Activated CD8-positive, alpha-beta memory T cell treated with anti-CD3 and anti-CD28 coated beads, Interleukin-2, amount 10 ng/mL, durations not matched to agents 7 days and 5 days (primary cell): ENCODE measurements around the gene TMEM39A. TPM values are rescaled to one million over a fixed set of nuclear protein-coding genes. Genes with fewer than 3 reads are reported as not detected.

Source experiments
- ATAC-seq: fragments of 150-1000 bp; cut with Tn5 transposase; one replicate; pipeline ENCODE4 v1.10.0; 2021; ENCODE audit warnings: moderate library complexity
- CTCF ChIA-PET: fragments of 350-600 bp; sonication (Branson Sonifier 250); formaldehyde crosslinking; loops from one replicate; lab custom pipeline; 2021; ENCODE audit warnings: antibody characterized with exemption; lab: Charles Lee
- DNase-seq: peaks from one replicate; pipeline ENCODE4 v3.0.0-alpha.2; 2020
- H3K27ac Mint-ChIP-seq: one replicate; pipeline ENCODE4 v1.8.0; 2021; ENCODE audit warnings: mild to moderate bottlenecking, mixed read lengths
- H3K27me3 Mint-ChIP-seq: one replicate; pipeline ENCODE4 v1.8.0; 2021; ENCODE audit warnings: mixed read lengths
- H3K36me3 Mint-ChIP-seq: one replicate; pipeline ENCODE4 v1.8.0; 2021; ENCODE audit warnings: mild to moderate bottlenecking, mixed read lengths
- H3K4me1 Mint-ChIP-seq: one replicate; pipeline ENCODE4 v1.8.0; 2021; ENCODE audit warnings: mixed read lengths
- H3K4me3 Mint-ChIP-seq: one replicate; pipeline ENCODE4 v1.8.0; 2021; ENCODE audit warnings: mild to moderate bottlenecking, moderate library complexity, mixed read lengths
- H3K9me3 Mint-ChIP-seq: one replicate; pipeline ENCODE4 v1.8.0; 2022; ENCODE audit warnings: low read depth, mixed read lengths
- total RNA-seq, 2 experiments: library from RNA; stranded (reverse); gene quantifications; one replicate each; pipeline ENCODE4 v1.2.3, GENCODE V29; 2021

The TMEM39A gene
- total RNA-seq, 2 experiments from 2014 or later, result 35.2 to 42.6 TPM

GRCh38 chr3:119434703-119435102 is 28.7 kb downstream of the TMEM39A start:
- Mint-ChIP-seq H3K27me3 (no peaks in the 10 kb centered on the region), H3K36me3 (peaks cover 73% of the 10 kb centered on the region), H3K27ac (no peak overlapping the region), H3K4me3 (no peak overlapping the region), H3K9me3 (peaks cover 4% of the 10 kb centered on the region), H3K4me1 (peaks cover 4% of the 10 kb centered on the region)
- no peak for DNase-seq
- CTCF ChIA-PET, result no interaction called here
- ATAC-seq, result no peak

- Mint-ChIP-seq H3K27ac (no peak overlapping the region), H3K4me1 (peaks cover 4% of the 10 kb centered on the region)
- CTCF ChIA-PET, result no interaction called here
These were observed 29.6 kb downstream of the TMEM39A start for GRCh38 chr3:119433613-119434325.

GRCh38 chr3:119428538-119428937 is 34.9 kb downstream of the TMEM39A start:
- H3K9me3 Mint-ChIP-seq, result peaks cover 34% of the 10 kb centered on the region
- CTCF ChIA-PET, result no interaction called here

More at GRCh38 chr3:119433613-119434325, 29.6 kb downstream of the TMEM39A start:
- Mint-ChIP-seq H3K4me3 (no peak overlapping the region), H3K9me3 (peaks cover 12% of the 10 kb centered on the region), H3K36me3 (peaks cover 81% of the 10 kb centered on the region), H3K27me3 (no peaks in the 10 kb centered on the region)
- no peak for ATAC-seq
- DNase-seq, result no peak

GRCh38 chr3:119427669-119428068 is 35.7 kb downstream of the TMEM39A start:
- CTCF ChIA-PET, result no interaction called here
- H3K9me3 Mint-ChIP-seq, result peaks cover 34% of the 10 kb centered on the region
- H3K27ac Mint-ChIP-seq, result no peak overlapping the region
- no peak overlapping the region for H3K4me3 Mint-ChIP-seq
- no peaks in the 10 kb centered on the region for H3K27me3 Mint-ChIP-seq
- H3K4me1 Mint-ChIP-seq, result no peaks in the 10 kb centered on the region
- H3K36me3 Mint-ChIP-seq, result peaks cover 51% of the 10 kb centered on the region
- no peak for ATAC-seq
- DNase-seq, result no peak

More at GRCh38 chr3:119428538-119428937, 34.9 kb downstream of the TMEM39A start:
- Mint-ChIP-seq H3K27me3 (no peaks in the 10 kb centered on the region), H3K4me3 (no peak overlapping the region), H3K4me1 (no peaks in the 10 kb centered on the region), H3K27ac (no peak overlapping the region), H3K36me3 (peaks cover 59% of the 10 kb centered on the region)
- ATAC-seq, result no peak
- DNase-seq, result no peak

DNA sequence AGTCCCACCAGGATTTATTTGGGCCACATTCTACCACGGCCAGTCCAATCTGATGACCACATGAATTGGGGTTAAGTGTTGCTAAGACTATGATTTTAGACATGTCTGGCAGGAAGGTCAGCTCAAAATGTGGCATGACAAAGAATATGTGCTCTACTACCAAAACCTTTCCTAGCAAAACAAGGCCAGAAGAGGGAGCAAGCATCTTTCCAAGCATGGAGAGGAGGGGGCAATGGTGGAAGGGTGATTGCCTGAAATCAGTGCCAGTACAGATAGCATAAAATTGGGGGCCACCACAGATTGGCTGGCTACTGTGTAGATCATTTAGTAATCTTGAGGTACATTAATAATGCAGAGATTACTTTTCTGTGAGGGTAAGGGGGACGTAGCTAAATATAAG is 43.2 kb downstream of the TMEM39A start:
- no peak for ATAC-seq
- no peak overlapping the region for H3K4me3 Mint-ChIP-seq
- no peak for DNase-seq
- H3K36me3 Mint-ChIP-seq, result no peaks in the 10 kb centered on the region
- CTCF ChIA-PET, result interaction anchor here (1.2 kb wide), 1 partner anchor 261 kb away, joined by 3 read pairs; no protein-coding TSS in a partner anchor
- no peaks in the 10 kb centered on the region for H3K27me3 Mint-ChIP-seq
- no peak overlapping the region for H3K27ac Mint-ChIP-seq
- no peaks in the 10 kb centered on the region for H3K9me3 Mint-ChIP-seq
- H3K4me1 Mint-ChIP-seq, result no peaks in the 10 kb centered on the region

DNA sequence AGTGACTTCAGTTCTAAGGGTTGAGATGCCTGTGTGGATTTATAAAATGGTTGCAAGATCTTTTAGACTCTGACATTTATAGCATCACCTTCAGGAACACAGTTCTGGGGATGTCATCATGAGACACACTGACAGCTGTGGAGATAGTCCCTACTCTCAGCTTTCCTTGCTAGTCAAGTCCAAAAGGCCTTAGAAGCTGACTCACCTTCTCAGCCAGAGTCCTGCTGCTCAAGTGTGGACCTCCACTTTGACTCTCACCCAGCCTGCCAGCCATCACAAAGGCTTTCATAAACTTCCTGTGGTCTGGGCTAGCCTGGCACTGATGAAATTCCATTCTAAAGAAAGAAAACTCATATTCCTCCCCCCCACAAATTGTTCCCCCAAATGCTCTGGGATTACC is 44.8 kb downstream of the TMEM39A start:
- H3K36me3 Mint-ChIP-seq, result no peaks in the 10 kb centered on the region
- H3K4me1 Mint-ChIP-seq, result no peaks in the 10 kb centered on the region
- H3K27ac Mint-ChIP-seq, result no peak overlapping the region
- DNase-seq (no peak), ATAC-seq (no peak)
- CTCF ChIA-PET, result no interaction called here
- no peaks in the 10 kb centered on the region for H3K27me3 Mint-ChIP-seq
- no peaks in the 10 kb centered on the region for H3K9me3 Mint-ChIP-seq
- H3K4me3 Mint-ChIP-seq, result no peak overlapping the region

- H3K4me3 Mint-ChIP-seq, result no peak overlapping the region
- DNase-seq (no peak), ATAC-seq (no peak)
- H3K9me3 Mint-ChIP-seq, result no peaks in the 10 kb centered on the region
- no peaks in the 10 kb centered on the region for H3K27me3 Mint-ChIP-seq
- H3K36me3 Mint-ChIP-seq, result no peaks in the 10 kb centered on the region
- H3K27ac Mint-ChIP-seq, result no peak overlapping the region
- no peaks in the 10 kb centered on the region for H3K4me1 Mint-ChIP-seq
- CTCF ChIA-PET, result no interaction called here
These were observed 45.5 kb downstream of the TMEM39A start for GRCh38 chr3:119417771-119418512.

GRCh38 chr3:119416873-119417272 is 46.5 kb downstream of the TMEM39A start:
- ATAC-seq (no peak), DNase-seq (no peak)
- Mint-ChIP-seq H3K27ac (no peak overlapping the region), H3K27me3 (no peaks in the 10 kb centered on the region), H3K36me3 (no peaks in the 10 kb centered on the region), H3K9me3 (no peaks in the 10 kb centered on the region), H3K4me1 (no peaks in the 10 kb centered on the region), H3K4me3 (no peak overlapping the region)
- CTCF ChIA-PET, result no interaction called here

GRCh38 chr3:119413603-119414280 is 49.7 kb downstream of the TMEM39A start:
- H3K27ac Mint-ChIP-seq, result no peak overlapping the region
- no peaks in the 10 kb centered on the region for H3K36me3 Mint-ChIP-seq
- H3K4me3 Mint-ChIP-seq, result no peak overlapping the region
- no peaks in the 10 kb centered on the region for H3K4me1 Mint-ChIP-seq
- no peaks in the 10 kb centered on the region for H3K27me3 Mint-ChIP-seq
- CTCF ChIA-PET, result no interaction called here
- ATAC-seq (no peak), DNase-seq (no peak)
- no peaks in the 10 kb centered on the region for H3K9me3 Mint-ChIP-seq

GRCh38 chr3:119409844-119410243 is 53.6 kb downstream of the TMEM39A start:
- H3K27ac Mint-ChIP-seq, result no peak overlapping the region
- ATAC-seq (no peak), DNase-seq (no peak)
- CTCF ChIA-PET, result no interaction called here
- no peaks in the 10 kb centered on the region for H3K27me3 Mint-ChIP-seq
- H3K36me3 Mint-ChIP-seq, result no peaks in the 10 kb centered on the region
- no peaks in the 10 kb centered on the region for H3K9me3 Mint-ChIP-seq
- no peaks in the 10 kb centered on the region for H3K4me1 Mint-ChIP-seq
- H3K4me3 Mint-ChIP-seq, result no peak overlapping the region

GRCh38 chr3:119408243-119408950 is 55.0 kb downstream of the TMEM39A start:
- Mint-ChIP-seq H3K27me3 (no peaks in the 10 kb centered on the region), H3K4me3 (no peak overlapping the region), H3K4me1 (no peaks in the 10 kb centered on the region), H3K27ac (no peak overlapping the region), H3K36me3 (no peaks in the 10 kb centered on the region), H3K9me3 (no peaks in the 10 kb centered on the region)
- no peak for ATAC-seq
- CTCF ChIA-PET, result interaction anchor here (0.6 kb wide), 1 partner anchor 276 kb away, joined by 4 read pairs; no protein-coding TSS in a partner anchor
- no peak for DNase-seq

DNA sequence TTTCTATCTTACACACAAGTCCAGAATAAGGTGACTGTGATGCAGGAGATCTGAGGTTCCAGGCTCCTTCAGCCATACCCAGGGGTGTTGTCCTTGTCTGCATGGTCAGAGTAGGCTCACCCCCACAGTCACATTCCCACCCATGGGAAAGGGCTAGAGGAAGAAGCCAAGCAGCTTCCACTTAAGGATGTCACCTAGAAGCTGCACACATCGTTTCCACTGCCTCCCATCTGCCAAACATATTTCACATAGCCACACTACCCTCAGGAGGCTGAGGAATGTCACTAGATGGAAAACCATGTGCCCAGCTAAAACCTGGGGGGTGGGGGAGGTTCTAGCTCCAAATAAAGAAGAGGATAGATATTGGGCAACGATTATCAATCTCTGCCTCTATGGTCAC is 58.1 kb downstream of the TMEM39A start:
- Mint-ChIP-seq H3K27me3 (no peaks in the 10 kb centered on the region), H3K4me1 (peaks cover 6% of the 10 kb centered on the region), H3K4me3 (no peak overlapping the region), H3K27ac (no peak overlapping the region), H3K36me3 (no peaks in the 10 kb centered on the region), H3K9me3 (no peaks in the 10 kb centered on the region)
- DNase-seq (no peak), ATAC-seq (no peak)
- CTCF ChIA-PET, result interaction anchor here (1.2 kb wide), 1 partner anchor 23 kb away, joined by 3 read pairs; no protein-coding TSS in a partner anchor

DNA sequence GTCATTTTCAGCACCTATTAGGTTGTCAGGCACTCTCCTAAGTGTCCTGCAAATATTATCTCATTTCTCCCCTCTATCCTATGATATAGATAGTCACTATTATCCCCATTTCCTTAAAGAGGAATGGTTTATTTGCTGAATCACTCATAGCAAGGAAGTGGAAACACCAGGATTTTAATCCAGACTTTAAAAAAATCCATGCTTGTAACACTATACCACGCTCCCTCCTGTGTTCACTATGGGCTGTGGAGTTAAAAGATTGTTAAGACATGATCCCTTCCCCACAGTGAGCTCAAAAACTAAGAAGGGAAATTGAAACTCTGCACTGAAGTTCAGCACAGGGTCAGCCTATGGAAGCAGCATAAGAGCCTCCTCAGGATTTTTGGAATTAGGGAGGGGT is 60.2 kb downstream of the TMEM39A start:
- Mint-ChIP-seq H3K4me1 (peaks cover 6% of the 10 kb centered on the region), H3K4me3 (no peak overlapping the region), H3K9me3 (no peaks in the 10 kb centered on the region), H3K27ac (no peak overlapping the region), H3K36me3 (no peaks in the 10 kb centered on the region), H3K27me3 (no peaks in the 10 kb centered on the region)
- DNase-seq (no peak), ATAC-seq (no peak)
- CTCF ChIA-PET, result no interaction called here
